GM12891 (cell line): Measurements from ENCODE around the gene KCNH1.

Source experiments
- DNase-seq: peaks from one replicate; pipeline ENCODE4 v3.0.0; 2011; ENCODE audit warnings: low spot score; ENCODE audit not compliant: insufficient read length
- FAIRE-seq: peaks from 2 replicates; lab custom pipeline; 2011; peaks lifted over from hg19 to GRCh38; lab: Jason Lieb, UNC
- PAX5 ChIP-seq: IDR thresholded peaks from 2 replicates; pipeline ENCODE4 v1.6.1; 2011; ENCODE audit warnings: low read length, moderate library complexity, mild to moderate bottlenecking; ENCODE audit not compliant: insufficient read depth, severe bottlenecking
- POLR2A ChIP-seq: IDR thresholded peaks from 2 replicates; pipeline ENCODE4 v1.6.1; 2011; ENCODE audit warnings: low read depth, low read length, control low read depth
- POLR2AphosphoS5 ChIP-seq: IDR thresholded peaks from 2 replicates; pipeline ENCODE4 v1.6.1; 2011; ENCODE audit warnings: low read depth, low read length, control low read depth
- POU2F2 ChIP-seq: IDR thresholded peaks from 2 replicates; pipeline ENCODE4 v1.6.1; 2011; ENCODE audit warnings: low read depth, mild to moderate bottlenecking, control low read depth, low read length, moderate library complexity
- SPI1 ChIP-seq: IDR thresholded peaks from 2 replicates; pipeline ENCODE4 v1.6.1; 2011; ENCODE audit warnings: low read depth, low read length, control low read depth
- TAF1 ChIP-seq: IDR thresholded peaks from 2 replicates; pipeline ENCODE4 v1.6.1; 2011; ENCODE audit warnings: low read depth, low read length, control low read depth

KCNH1 gene

DNA sequence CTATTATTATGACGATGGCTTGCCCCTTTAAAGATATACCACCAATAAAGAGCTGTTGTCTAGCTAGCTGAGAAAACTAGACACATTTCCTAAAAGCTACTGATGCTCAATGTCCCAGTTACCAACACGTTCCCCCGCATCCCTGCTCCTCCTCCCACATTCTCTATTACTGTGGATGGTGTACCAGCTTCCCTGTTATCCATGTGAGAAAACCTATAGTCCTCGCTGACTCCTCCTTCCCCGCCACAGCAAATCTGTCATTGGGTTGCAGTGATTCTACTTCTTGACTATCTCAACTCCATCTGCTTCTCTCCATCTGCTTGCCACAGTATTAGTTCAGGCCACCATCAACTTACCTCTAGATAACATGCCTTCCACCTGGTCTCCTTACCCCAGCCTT lies 337.5 kb downstream of the KCNH1 start:
- FAIRE-seq (no peak), DNase-seq (no peak)
- TF ChIP-seq SPI1, result no peak
- TF ChIP-seq TAF1, result no peak
- TF ChIP-seq POLR2A, result no peak
- no peak for TF ChIP-seq POLR2AphosphoS5
- TF ChIP-seq PAX5, result no peak
- TF ChIP-seq POU2F2, result no peak

DNA sequence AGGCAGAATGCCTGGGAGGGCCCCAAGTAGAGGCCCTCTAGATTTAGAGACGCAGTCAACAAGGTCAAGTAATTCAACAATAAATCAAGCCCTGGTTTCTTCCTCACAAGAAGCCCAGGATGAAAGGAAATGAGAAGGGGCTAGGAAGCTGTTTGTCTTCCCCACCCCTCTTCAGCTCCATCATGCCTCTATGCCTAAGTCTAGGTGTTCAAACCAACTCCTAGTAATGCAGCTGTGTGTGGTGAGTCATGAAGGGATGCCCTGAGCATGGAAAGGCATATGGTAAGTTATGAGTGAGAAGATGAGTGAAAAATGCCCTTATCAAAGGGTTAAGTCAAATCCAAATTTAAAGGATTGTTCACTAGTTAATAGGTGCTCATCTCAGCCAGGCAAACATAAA lies 339.5 kb downstream of the KCNH1 start:
- FAIRE-seq (no peak), DNase-seq (no peak)
- TF ChIP-seq POLR2A (no peak), TAF1 (no peak), PAX5 (no peak), POLR2AphosphoS5 (no peak), POU2F2 (no peak), SPI1 (no peak)

DNA sequence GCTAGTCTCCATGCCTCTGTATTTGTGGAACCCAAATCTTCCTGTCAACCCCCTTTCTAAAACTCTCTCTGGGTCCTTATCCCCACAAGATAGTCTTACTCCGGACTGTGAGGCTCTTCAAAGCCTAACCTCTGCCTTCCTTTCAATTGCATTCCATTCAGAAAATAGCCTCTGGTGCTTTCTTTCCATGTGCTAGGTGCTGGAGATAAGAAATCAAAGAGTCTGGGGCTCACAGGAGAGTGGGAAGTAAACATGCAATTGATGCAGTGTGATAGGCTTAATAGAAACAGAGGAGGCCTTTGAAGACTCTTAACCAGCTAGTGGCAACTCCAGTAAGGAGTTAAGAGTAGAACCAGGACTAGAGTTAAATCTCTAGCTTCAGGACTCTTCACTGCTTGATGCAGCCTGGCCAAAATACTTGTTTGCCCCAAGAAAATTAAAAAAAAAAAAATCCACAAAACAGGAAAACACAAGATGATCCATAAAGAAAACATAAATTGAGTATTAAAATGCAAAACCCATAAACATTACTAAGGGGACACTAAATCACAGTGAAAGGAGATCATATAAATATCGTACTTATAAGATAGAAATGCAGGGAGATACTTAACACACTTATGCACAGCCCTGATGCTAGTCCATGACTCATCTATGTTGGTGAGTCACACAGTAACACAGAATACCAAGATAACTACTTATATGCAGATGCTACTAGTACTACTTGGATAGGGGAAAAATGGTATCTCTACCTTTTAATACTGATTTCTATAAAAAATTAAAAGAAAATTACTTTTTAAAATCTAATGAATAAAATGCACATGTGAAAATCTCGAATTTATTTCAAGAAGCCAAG lies 341.5 kb downstream of the KCNH1 start:
- FAIRE-seq (no peak), DNase-seq (no peak)
- TF ChIP-seq POLR2AphosphoS5 (no peak), TAF1 (no peak), SPI1 (no peak), PAX5 (no peak), POLR2A (no peak), POU2F2 (no peak)

DNA sequence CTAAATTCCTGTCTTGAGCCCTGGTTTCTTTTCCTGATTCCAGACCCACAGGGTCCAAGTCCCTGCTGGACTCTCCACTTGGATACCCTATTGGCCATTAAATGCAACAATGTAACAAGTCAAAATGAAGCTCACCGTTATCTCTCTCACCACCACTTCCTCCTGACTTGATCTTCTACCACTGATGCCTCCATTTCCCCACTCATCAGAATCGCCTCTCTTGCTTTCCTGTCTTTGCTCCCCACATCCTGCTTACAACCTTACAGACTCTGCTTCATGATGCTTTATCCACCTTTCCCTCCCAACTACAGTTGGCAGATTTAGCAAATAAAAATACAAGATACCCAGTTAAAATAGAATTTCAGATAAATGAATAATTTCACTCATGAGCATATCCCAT lies 343.8 kb downstream of the KCNH1 start:
- DNase-seq (no peak), FAIRE-seq (no peak)
- TF ChIP-seq POLR2AphosphoS5 (no peak), POU2F2 (no peak), SPI1 (no peak), POLR2A (no peak), TAF1 (no peak), PAX5 (no peak)

DNA sequence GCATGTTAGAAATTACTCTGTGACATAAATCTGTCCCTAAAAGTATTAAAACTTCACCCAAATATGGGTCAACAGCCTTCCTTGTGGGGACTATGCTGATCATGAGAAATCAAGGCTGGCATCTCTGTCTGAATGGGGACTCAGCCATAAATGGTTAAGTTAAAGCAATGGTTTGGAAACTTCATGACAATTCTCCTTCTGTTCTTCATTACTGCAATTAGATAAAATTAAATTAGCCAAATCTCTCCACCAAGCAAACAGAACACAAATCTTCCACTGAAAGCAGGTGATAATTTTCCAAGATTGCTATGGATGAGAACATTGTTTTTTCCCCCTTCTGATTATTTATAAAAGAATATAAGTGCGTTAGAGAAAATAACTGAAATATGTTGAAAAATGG lies 346.1 kb downstream of the KCNH1 start:
- FAIRE-seq (no peak), DNase-seq (no peak)
- TF ChIP-seq TAF1 (no peak), SPI1 (no peak), POLR2A (no peak), PAX5 (no peak), POU2F2 (no peak), POLR2AphosphoS5 (no peak)

DNA sequence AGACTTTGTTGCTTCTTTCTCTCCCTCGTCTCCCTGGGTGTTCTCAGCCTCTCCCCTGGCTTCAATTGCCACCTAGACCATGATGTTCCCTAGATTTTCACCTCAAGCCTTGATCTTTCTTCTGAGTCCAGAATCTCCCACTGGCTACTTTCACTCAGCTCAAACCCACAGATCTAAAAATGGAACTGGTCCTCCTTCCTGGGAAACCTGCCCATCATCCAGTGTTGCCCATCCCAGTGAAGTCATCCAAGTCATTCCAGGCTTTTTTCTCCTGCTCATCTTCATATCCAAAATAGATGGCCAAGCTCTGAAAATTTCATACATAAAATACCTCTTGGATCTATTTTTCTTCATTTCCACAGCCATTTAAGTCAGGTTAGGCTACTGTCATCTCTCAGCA lies 347.4 kb downstream of the KCNH1 start:
- no peak for FAIRE-seq

DNA sequence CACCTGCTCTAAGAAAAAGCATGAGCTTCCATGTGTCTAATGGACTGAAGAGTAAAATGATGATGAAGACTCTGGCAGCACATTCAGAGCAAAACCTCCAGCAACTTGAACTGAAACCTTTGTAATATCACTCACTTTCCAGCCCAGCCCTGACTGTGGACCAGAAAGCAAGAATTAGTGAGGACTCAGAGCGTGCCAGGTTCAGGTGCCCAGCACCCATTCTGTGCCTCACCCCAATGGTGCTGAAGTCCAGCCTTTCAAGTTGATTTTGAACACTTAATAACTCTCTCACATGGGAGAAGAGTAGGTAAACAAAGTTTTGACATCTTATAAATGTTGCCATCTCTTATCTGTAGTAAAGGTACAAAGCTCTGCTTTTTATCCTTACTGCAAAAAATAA lies 350.0 kb downstream of the KCNH1 start:
- no peak for FAIRE-seq
- TF ChIP-seq POLR2AphosphoS5 (no peak), TAF1 (no peak), SPI1 (no peak), POU2F2 (no peak), PAX5 (no peak), POLR2A (no peak)
- no peak for DNase-seq

More for the DNA sequence above, 347.4 kb downstream of the KCNH1 start:
- no peak for DNase-seq
- TF ChIP-seq TAF1 (no peak), POLR2AphosphoS5 (no peak), POLR2A (no peak), SPI1 (no peak), POU2F2 (no peak), PAX5 (no peak)

DNA sequence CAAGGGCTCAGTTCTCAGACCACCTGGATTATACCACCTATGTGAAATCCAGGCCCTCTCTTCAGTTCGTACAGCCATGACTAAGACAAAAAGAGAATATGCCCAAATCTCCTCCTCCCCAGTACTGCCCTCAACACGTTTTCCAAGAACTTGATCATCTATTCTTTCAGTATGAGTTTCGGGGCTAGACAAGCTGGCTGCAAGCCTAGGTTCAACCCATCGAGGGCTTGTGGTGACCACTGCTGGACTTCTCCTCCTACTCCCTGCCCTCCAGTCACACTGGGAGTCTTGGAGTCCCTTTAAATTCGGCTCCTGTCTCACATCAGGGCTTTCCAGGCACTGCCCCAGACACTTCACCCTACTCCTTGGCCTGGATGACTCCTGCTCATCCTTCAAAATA lies 352.3 kb downstream of the KCNH1 start:
- DNase-seq, result no peak
- no peak for FAIRE-seq
- TF ChIP-seq POLR2AphosphoS5 (no peak), POLR2A (no peak), TAF1 (no peak), PAX5 (no peak), POU2F2 (no peak), SPI1 (no peak)

DNA sequence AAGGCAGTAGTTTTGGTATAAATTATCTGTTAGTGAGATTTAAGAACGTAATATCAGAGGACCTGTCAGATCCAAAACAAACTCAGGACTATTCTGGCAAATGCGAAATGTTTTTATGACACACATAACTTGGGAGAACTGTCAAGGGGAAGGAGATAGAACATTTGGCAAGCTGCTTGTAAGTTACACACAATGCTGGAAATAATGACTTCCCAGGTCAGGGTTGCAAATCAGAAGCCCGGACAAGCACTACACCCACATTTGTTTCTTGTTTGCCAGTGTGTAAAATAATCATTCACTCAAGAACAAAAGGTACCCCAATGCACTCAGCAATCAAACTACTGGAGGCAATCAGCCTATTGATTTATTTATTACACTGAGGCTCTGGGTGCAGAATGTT lies 354.7 kb downstream of the KCNH1 start:
- DNase-seq (no peak), FAIRE-seq (no peak)
- TF ChIP-seq SPI1 (no peak), PAX5 (no peak), POLR2A (no peak), POU2F2 (no peak)

DNA sequence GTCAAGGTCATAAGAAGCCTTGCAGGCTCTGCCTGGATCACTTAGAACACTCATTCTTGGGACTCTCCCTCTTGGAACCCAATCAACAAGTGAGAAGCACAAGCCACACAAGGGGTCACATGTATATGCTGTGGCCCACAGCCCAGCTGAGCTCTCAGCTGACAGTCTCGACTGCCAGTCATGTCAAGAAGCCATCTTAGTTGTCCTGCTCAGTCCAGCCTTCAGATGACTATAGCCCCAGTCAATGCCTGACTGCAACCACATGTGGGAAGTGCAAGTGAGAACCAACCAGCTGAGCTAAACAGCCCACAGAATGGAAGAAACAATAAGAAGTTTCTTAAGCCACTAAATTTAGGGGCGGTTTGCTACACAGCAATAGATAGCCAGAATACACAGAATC lies 356.0 kb downstream of the KCNH1 start:
- FAIRE-seq, result no peak
- TF ChIP-seq POLR2A (no peak), POLR2AphosphoS5 (no peak), PAX5 (no peak), POU2F2 (no peak), TAF1 (no peak), SPI1 (no peak)

More for the DNA sequence above, 356.0 kb downstream of the KCNH1 start:
- DNase-seq, result no peak
